ENCODE results near the gene GNAQ. TPM values are rescaled to one million over a fixed set of nuclear protein-coding genes. Genes with fewer than 3 reads are reported as not detected.

Gene GNAQ
- total and polyA plus RNA-seq, 2 experiments from 2014 or later: 21.1 to 43.1 TPM

DNA sequence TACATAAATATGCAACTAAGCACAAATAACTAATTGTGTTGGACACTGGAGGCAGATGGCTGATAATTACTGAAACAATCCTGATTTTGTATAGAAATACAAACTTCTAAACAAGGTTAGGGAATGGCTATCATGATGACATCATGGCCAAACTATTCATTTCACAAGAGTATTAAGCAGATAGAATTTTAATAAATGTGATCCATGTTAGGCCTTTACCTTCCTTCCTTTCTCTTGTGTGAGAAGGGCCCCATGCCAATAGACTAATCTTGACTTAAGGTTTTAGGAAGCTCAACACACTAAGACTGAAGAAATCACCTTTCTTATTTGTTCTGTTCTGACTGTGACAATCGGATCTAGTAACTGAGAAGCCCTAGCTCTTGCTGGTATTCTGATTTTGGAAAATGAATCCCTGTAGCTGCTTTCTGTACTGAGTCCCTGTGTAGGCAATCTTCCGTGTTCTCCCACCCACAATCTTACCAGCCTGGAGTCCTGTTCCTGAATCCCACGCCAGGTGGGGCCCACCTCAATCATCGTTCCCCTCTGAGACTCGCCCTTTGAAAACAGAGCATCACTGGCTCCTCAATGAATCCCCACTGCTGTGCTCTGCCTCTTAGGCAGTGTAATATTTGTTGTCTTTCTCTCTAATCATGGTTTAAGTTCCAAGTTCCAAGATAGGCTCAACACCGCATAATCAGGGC lies 214.8 kb downstream of the GNAQ start:
- H3K36me3 ChIP-seq (ENCODE audit: insufficient read depth): no peaks in the 10 kb centered on the region
- H3K9me3 Mint-ChIP-seq: no peaks in the 10 kb centered on the region
- no peak overlapping the region for H2AFZ ChIP-seq
- H3K4me2 ChIP-seq: no peak overlapping the region
- H3K4me1 Mint-ChIP-seq: peaks cover 2% of the 10 kb centered on the region; the same call in 1 of the 3 replicates
- no peaks in the 10 kb centered on the region for H4K20me1 ChIP-seq (replicated peaks; ENCODE audit: insufficient read depth)
- ATAC-seq (no peak), DNase-seq (ENCODE audit: low spot score) (no peak)
- TF ChIP-seq, protein P1, sequence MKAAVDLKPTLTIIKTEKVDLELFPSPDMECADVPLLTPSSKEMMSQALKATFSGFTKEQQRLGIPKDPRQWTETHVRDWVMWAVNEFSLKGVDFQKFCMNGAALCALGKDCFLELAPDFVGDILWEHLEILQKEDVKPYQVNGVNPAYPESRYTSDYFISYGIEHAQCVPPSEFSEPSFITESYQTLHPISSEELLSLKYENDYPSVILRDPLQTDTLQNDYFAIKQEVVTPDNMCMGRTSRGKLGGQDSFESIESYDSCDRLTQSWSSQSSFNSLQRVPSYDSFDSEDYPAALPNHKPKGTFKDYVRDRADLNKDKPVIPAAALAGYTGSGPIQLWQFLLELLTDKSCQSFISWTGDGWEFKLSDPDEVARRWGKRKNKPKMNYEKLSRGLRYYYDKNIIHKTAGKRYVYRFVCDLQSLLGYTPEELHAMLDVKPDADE (IDR thresholded peaks at IDR 0.05): no peak
- TF ChIP-seq, protein P2, sequence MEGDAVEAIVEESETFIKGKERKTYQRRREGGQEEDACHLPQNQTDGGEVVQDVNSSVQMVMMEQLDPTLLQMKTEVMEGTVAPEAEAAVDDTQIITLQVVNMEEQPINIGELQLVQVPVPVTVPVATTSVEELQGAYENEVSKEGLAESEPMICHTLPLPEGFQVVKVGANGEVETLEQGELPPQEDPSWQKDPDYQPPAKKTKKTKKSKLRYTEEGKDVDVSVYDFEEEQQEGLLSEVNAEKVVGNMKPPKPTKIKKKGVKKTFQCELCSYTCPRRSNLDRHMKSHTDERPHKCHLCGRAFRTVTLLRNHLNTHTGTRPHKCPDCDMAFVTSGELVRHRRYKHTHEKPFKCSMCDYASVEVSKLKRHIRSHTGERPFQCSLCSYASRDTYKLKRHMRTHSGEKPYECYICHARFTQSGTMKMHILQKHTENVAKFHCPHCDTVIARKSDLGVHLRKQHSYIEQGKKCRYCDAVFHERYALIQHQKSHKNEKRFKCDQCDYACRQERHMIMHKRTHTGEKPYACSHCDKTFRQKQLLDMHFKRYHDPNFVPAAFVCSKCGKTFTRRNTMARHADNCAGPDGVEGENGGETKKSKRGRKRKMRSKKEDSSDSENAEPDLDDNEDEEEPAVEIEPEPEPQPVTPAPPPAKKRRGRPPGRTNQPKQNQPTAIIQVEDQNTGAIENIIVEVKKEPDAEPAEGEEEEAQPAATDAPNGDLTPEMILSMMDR (conservative IDR thresholded peaks at IDR 0.05; ENCODE audit: low read depth in 2 of 2): no peak
- TF ChIP-seq POLR2AphosphoS5 (IDR thresholded peaks at IDR 0.05; ENCODE audit: low read depth) (no peak), ZNF331 (CRISPR knock-in tag; IDR thresholded peaks at IDR 0.05; ENCODE audit: low read depth) (no peak), ZNF114 (CRISPR knock-in tag; IDR thresholded peaks at IDR 0.05) (no peak), CREB1 (CRISPR knock-in tag; IDR thresholded peaks at IDR 0.05; ENCODE audit: low read depth) (no peak), STAT1 (IDR thresholded peaks at IDR 0.05; ENCODE audit: unreplicated experiment) (no peak), JUNB (IDR thresholded peaks at IDR 0.05; ENCODE audit: unreplicated experiment) (no peak), EZH2phosphoT487 (IDR thresholded peaks at IDR 0.05; ENCODE audit: unreplicated experiment) (no peak), NANOG (IDR thresholded peaks at IDR 0.05; ENCODE audit: borderline replicate concordance) (no peak)
- TF ChIP-seq, protein P3, sequence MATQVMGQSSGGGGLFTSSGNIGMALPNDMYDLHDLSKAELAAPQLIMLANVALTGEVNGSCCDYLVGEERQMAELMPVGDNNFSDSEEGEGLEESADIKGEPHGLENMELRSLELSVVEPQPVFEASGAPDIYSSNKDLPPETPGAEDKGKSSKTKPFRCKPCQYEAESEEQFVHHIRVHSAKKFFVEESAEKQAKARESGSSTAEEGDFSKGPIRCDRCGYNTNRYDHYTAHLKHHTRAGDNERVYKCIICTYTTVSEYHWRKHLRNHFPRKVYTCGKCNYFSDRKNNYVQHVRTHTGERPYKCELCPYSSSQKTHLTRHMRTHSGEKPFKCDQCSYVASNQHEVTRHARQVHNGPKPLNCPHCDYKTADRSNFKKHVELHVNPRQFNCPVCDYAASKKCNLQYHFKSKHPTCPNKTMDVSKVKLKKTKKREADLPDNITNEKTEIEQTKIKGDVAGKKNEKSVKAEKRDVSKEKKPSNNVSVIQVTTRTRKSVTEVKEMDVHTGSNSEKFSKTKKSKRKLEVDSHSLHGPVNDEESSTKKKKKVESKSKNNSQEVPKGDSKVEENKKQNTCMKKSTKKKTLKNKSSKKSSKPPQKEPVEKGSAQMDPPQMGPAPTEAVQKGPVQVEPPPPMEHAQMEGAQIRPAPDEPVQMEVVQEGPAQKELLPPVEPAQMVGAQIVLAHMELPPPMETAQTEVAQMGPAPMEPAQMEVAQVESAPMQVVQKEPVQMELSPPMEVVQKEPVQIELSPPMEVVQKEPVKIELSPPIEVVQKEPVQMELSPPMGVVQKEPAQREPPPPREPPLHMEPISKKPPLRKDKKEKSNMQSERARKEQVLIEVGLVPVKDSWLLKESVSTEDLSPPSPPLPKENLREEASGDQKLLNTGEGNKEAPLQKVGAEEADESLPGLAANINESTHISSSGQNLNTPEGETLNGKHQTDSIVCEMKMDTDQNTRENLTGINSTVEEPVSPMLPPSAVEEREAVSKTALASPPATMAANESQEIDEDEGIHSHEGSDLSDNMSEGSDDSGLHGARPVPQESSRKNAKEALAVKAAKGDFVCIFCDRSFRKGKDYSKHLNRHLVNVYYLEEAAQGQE (IDR thresholded peaks at IDR 0.05; ENCODE audit: unreplicated experiment): no peak
- TF ChIP-seq, protein P4, sequence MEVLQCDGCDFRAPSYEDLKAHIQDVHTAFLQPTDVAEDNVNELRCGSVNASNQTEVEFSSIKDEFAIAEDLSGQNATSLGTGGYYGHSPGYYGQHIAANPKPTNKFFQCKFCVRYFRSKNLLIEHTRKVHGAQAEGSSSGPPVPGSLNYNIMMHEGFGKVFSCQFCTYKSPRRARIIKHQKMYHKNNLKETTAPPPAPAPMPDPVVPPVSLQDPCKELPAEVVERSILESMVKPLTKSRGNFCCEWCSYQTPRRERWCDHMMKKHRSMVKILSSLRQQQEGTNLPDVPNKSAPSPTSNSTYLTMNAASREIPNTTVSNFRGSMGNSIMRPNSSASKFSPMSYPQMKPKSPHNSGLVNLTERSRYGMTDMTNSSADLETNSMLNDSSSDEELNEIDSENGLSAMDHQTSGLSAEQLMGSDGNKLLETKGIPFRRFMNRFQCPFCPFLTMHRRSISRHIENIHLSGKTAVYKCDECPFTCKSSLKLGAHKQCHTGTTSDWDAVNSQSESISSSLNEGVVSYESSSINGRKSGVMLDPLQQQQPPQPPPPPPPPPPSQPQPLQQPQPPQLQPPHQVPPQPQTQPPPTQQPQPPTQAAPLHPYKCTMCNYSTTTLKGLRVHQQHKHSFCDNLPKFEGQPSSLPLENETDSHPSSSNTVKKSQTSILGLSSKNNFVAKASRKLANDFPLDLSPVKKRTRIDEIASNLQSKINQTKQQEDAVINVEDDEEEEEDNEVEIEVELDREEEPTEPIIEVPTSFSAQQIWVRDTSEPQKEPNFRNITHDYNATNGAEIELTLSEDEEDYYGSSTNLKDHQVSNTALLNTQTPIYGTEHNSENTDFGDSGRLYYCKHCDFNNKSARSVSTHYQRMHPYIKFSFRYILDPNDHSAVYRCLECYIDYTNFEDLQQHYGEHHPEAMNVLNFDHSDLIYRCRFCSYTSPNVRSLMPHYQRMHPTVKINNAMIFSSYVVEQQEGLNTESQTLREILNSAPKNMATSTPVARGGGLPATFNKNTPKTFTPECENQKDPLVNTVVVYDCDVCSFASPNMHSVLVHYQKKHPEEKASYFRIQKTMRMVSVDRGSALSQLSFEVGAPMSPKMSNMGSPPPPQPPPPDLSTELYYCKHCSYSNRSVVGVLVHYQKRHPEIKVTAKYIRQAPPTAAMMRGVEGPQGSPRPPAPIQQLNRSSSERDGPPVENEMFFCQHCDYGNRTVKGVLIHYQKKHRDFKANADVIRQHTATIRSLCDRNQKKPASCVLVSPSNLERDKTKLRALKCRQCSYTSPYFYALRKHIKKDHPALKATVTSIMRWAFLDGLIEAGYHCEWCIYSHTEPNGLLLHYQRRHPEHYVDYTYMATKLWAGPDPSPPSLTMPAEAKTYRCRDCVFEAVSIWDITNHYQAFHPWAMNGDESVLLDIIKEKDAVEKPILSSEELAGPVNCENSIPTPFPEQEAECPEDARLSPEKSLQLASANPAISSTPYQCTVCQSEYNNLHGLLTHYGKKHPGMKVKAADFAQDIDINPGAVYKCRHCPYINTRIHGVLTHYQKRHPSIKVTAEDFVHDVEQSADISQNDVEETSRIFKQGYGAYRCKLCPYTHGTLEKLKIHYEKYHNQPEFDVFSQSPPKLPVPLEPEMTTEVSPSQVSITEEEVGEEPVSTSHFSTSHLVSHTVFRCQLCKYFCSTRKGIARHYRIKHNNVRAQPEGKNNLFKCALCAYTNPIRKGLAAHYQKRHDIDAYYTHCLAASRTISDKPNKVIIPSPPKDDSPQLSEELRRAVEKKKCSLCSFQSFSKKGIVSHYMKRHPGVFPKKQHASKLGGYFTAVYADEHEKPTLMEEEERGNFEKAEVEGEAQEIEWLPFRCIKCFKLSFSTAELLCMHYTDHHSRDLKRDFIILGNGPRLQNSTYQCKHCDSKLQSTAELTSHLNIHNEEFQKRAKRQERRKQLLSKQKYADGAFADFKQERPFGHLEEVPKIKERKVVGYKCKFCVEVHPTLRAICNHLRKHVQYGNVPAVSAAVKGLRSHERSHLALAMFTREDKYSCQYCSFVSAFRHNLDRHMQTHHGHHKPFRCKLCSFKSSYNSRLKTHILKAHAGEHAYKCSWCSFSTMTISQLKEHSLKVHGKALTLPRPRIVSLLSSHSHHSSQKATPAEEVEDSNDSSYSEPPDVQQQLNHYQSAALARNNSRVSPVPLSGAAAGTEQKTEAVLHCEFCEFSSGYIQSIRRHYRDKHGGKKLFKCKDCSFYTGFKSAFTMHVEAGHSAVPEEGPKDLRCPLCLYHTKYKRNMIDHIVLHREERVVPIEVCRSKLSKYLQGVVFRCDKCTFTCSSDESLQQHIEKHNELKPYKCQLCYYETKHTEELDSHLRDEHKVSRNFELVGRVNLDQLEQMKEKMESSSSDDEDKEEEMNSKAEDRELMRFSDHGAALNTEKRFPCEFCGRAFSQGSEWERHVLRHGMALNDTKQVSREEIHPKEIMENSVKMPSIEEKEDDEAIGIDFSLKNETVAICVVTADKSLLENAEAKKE (CRISPR knock-in tag; IDR thresholded peaks at IDR 0.05): no peak
- H3K4me3 Mint-ChIP-seq: no peak overlapping the region
- no peaks in the 10 kb centered on the region for H3F3A ChIP-seq (replicated peaks; ENCODE audit: low read depth)
- no peaks in the 10 kb centered on the region for H3K79me2 ChIP-seq (replicated peaks; ENCODE audit: insufficient read depth)
- no peaks in the 10 kb centered on the region for H3K27me3 ChIP-seq (ENCODE audit: insufficient read depth)
- no peak overlapping the region for H3K27ac Mint-ChIP-seq
- no peaks in the 10 kb centered on the region for H3K27me3 Mint-ChIP-seq (ENCODE audit: insufficient read depth, low read depth, poor library complexity)
- H3K4me1 ChIP-seq (ENCODE audit: insufficient read depth): no peaks in the 10 kb centered on the region
- H3K36me3 Mint-ChIP-seq (ENCODE audit: low read depth): no peaks in the 10 kb centered on the region
- no peaks in the 10 kb centered on the region for H3K9me2 ChIP-seq (ENCODE audit: insufficient read depth)
- H3K27ac ChIP-seq (ENCODE audit: low read depth): no peak overlapping the region
- no peak overlapping the region for H3K4me3 ChIP-seq
